Measurements from ENCODE around the gene NUP93. TPM values are rescaled to one million over a fixed set of nuclear protein-coding genes. Genes with fewer than 3 reads are reported as not detected.

NUP93 gene
- total and polyA plus RNA-seq, 9 of the 15 experiments (the other 6 are each of a cell fraction or from before 2014, with no cell fraction given), result 92.0 to 162 (median 121) TPM

DNA sequence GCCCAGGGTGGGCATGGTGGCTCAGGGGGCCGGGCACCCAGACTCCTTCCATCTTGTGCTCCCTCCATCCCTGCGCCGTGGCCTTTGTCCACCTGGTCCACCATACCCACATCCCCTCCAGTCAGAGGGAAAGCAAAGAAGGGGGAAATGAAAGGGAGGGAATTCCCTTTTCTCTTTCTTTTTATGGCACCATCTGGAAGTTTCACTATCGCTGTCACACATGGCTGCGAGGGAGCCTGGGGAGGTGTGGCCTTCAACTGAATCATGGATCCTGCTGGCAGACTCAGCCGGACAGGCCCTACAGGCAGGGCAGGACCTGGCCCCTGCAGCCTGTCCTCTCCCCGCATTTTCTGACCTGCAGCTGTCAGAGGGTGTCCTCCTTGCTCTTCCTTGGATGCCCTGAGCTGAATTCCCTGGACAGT, 141.3 kb downstream of the NUP93 start:
- Histone ChIP-seq H3K4me3 (no peak overlapping the region), H2AFZ (ENCODE audit: low read depth, low read length) (no peak overlapping the region), H3K27ac (ENCODE audit: extremely low read depth, low read depth, low read length) (no peak overlapping the region), H4K20me1 (replicated peaks; ENCODE audit: control insufficient read depth, insufficient read depth, low read length) (no peaks in the 10 kb centered on the region), H3K27me3 (ENCODE audit: control insufficient read depth in 2 of 2, insufficient read depth in 2 of 2, low read length in 2 of 2) (no peaks in the 10 kb centered on the region; a peak in 1 of 5 replicates), H3K4me2 (ENCODE audit: insufficient read depth, low read length) (no peak overlapping the region), H3K36me3 (ENCODE audit: control insufficient read depth, insufficient read depth, low read length) (no peaks in the 10 kb centered on the region), H3K9me3 (replicated peaks; ENCODE audit: control insufficient read depth, insufficient read depth, low read depth, low read length) (no peaks in the 10 kb centered on the region), H3K79me2 (ENCODE audit: control insufficient read depth, insufficient read depth, low read length) (no peaks in the 10 kb centered on the region), H3K9me1 (ENCODE audit: control insufficient read depth, insufficient read depth, low read length) (no peaks in the 10 kb centered on the region), H3K4me1 (replicated peaks in 1 of 2; ENCODE audit: control insufficient read depth in 2 of 2, insufficient read depth in 2 of 2, low read length in 2 of 2) (peaks cover 0 to 9% of the 10 kb centered on the region in 2 experiments; a peak in 3 of 5 replicates), H3K9ac (ENCODE audit: insufficient read depth in 1 of 2, low read depth in 2 of 2, low read length in 2 of 2) (no peak overlapping the region; a peak in 1 of 4 replicates)
- intact Hi-C loops (cut with micrococcal nuclease) (loop anchor here (5.0 kb wide), 1 partner anchor 61 kb away; the partner anchor contains the start of gene HERPUD1), in situ Hi-C loops (cut with MboI) (no loop called here)
- ATAC-seq, result peak; percentile 16; the same call in 1 of the 3 replicates
- peak in 1 of 4 experiments; percentile 23 for DNase-seq (ENCODE audit: extremely low read depth in 1 of 4, low spot score in 3 of 4)
- ChIA-PET CTCF (ENCODE audit: low intra/inter-chr PET ratio) (no interaction called here), POLR2A (interaction anchor here (0.6 to 1.0 kb wide), 2 partner anchors 56 to 62 kb away, joined by 3 to 4 read pairs; no protein-coding TSS in a partner anchor)
- BruUV-seq (replicated peaks), result no TSS peak
- 33% methylated on average over 7 of the region's 7 CpGs for WGBS (ENCODE audit: insufficient coverage, low coverage, missing lambda C conversion rate)
- TF ChIP-seq, protein P1, sequence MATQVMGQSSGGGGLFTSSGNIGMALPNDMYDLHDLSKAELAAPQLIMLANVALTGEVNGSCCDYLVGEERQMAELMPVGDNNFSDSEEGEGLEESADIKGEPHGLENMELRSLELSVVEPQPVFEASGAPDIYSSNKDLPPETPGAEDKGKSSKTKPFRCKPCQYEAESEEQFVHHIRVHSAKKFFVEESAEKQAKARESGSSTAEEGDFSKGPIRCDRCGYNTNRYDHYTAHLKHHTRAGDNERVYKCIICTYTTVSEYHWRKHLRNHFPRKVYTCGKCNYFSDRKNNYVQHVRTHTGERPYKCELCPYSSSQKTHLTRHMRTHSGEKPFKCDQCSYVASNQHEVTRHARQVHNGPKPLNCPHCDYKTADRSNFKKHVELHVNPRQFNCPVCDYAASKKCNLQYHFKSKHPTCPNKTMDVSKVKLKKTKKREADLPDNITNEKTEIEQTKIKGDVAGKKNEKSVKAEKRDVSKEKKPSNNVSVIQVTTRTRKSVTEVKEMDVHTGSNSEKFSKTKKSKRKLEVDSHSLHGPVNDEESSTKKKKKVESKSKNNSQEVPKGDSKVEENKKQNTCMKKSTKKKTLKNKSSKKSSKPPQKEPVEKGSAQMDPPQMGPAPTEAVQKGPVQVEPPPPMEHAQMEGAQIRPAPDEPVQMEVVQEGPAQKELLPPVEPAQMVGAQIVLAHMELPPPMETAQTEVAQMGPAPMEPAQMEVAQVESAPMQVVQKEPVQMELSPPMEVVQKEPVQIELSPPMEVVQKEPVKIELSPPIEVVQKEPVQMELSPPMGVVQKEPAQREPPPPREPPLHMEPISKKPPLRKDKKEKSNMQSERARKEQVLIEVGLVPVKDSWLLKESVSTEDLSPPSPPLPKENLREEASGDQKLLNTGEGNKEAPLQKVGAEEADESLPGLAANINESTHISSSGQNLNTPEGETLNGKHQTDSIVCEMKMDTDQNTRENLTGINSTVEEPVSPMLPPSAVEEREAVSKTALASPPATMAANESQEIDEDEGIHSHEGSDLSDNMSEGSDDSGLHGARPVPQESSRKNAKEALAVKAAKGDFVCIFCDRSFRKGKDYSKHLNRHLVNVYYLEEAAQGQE (IDR thresholded peaks at IDR 0.05; ENCODE audit: borderline replicate concordance), result peak; percentile 9; the same call in 1 of the 2 replicates
- TF ChIP-seq, protein P1 (CRISPR knock-in tag; IDR thresholded peaks at IDR 0.05; ENCODE audit: low read depth), result no peak
- TF ChIP-seq RAD21 (CRISPR knock-in tag; conservative IDR thresholded peaks at IDR 0.05 in 1 of 2, IDR thresholded peaks at IDR 0.05 in 1 of 2), result peak in 1 of 2 experiments; percentile 15; a peak in 1 of 4 replicates
- 0 out of 2 replicates have a peak, but pooled peaks have one; percentile 4 for TF ChIP-seq CBFA2T2 (conservative IDR thresholded peaks at IDR 0.05)
- TF ChIP-seq ZNF140 (CRISPR knock-in tag; IDR thresholded peaks at IDR 0.05), result no peak
- TF ChIP-seq, protein P2, sequence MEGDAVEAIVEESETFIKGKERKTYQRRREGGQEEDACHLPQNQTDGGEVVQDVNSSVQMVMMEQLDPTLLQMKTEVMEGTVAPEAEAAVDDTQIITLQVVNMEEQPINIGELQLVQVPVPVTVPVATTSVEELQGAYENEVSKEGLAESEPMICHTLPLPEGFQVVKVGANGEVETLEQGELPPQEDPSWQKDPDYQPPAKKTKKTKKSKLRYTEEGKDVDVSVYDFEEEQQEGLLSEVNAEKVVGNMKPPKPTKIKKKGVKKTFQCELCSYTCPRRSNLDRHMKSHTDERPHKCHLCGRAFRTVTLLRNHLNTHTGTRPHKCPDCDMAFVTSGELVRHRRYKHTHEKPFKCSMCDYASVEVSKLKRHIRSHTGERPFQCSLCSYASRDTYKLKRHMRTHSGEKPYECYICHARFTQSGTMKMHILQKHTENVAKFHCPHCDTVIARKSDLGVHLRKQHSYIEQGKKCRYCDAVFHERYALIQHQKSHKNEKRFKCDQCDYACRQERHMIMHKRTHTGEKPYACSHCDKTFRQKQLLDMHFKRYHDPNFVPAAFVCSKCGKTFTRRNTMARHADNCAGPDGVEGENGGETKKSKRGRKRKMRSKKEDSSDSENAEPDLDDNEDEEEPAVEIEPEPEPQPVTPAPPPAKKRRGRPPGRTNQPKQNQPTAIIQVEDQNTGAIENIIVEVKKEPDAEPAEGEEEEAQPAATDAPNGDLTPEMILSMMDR (IDR thresholded peaks at IDR 0.05 in 2 of 3, conservative IDR thresholded peaks at IDR 0.05 in 1 of 3; ENCODE audit: insufficient read depth in 2 of 3, low read depth in 1 of 3, low read length in 3 of 3), result peak in 1 of 3 experiments; percentile 18; a peak in 1 of 6 replicates
- TF ChIP-seq ZNF12 (CRISPR knock-in tag; IDR thresholded peaks at IDR 0.05), result no peak
- peak; percentile 13; the same call in 1 of the 2 replicates for TF ChIP-seq TAL1 (IDR thresholded peaks at IDR 0.05)
- TF ChIP-seq ZNF644 (tag; IDR thresholded peaks at IDR 0.05; ENCODE audit: low read depth), result no peak
- no peak for TF ChIP-seq PURB (CRISPR knock-in tag; IDR thresholded peaks at IDR 0.05; ENCODE audit: low read depth)
- peak; percentile 26 for TF ChIP-seq CBFA2T3 (IDR thresholded peaks at IDR 0.05)
- peak; percentile 60 for FAIRE-seq

Measured in K562 (cell line).